Placental pericyte (primary cell): ENCODE measurements around the gene TLE5. TPM values are rescaled to one million over a fixed set of nuclear protein-coding genes. Genes with fewer than 3 reads are reported as not detected.

Experiments
- total RNA-seq: library from RNA; depleted of rRNA; stranded (reverse); fragments of >200 nt; gene quantifications from 2 replicates; pipeline ENCODE4 v1.2.3, GENCODE V29; 2012

The TLE5 gene
- total RNA-seq, result 263 and 307 TPM in 2 replicates

GRCh38 chr19:3062165-3063105, at the start of gene TLE5:
Gene TLE5 (minus strand): TSS chr19:3062495. CDS start chr19:3062200, 295 bp downstream.

DNA sequence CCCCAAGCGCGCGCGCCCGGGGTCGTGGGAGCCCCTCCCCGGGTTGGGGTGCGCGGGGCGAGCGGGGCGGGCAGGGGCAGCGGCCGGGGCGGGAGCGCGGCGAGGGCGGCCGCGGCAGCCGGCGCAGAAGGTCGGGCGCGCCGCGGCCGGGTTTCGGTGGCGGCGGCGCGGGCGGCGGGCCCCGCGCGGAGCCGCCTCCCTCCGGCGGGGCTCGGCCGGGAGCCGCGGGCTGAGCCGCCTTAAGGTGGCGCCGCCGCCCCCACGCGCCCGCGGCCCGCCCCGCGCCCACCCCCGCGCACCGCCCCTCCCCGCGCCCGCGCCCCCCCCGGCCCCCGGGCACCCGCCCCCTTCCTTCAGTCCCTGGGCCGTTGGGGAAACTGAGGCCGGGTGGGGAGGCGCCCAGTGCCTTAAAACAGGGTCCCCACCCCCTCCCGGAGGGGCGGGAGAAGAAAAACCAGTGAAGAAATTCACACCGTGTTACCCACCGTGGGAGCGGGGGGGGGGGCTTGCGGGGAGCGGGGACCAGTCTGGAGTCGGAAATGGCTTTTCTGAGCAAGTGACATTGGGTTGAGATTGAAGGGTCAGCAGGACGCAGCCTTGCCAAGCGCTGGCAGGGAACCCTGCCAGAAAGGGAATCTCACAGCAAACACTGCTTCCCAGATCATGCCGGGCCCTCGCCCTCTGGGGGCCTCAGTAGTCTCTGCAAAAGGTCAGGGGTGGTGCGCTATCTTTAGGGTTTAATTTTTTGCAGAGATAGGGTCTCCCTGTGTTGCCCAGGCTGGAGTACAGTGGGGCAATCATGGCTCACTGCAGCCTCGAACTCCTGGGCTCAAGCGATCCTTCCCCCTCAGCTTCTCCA, 33.0 kb downstream of the TLE5 start, which contains the start of gene TLE2:
TSS of gene TLE2 (minus strand) at position 216 of the 859 bp plus-strand sequence. CDS start 376 bp downstream, outside the sequence.

Other genes with a start within 250 kb of the TLE5 start
- 2.6 and 3.1 TPM in 2 replicates for gene ZNF554, start 242.6 kb downstream of the TLE5 start, total RNA-seq
- 5.7 and 10.3 TPM in 2 replicates for gene ZNF555, start 221.0 kb downstream of the TLE5 start, total RNA-seq
- gene ZNF556, start 195.2 kb downstream of the TLE5 start, total RNA-seq, result 0.43 TPM in 1 of 2 replicates, not detected in the other
- 3.3 and 3.7 TPM in 2 replicates for gene ZNF57, start 161.6 kb downstream of the TLE5 start, total RNA-seq
- gene ZNF77, start 117.5 kb downstream of the TLE5 start, total RNA-seq, result 3.0 and 3.1 TPM in 2 replicates
- not detected in 2 replicates for gene TLE6, start 84.9 kb downstream of the TLE5 start, total RNA-seq
- gene TLE2, start 33.2 kb downstream of the TLE5 start, total RNA-seq, result 1.0 and 1.3 TPM in 2 replicates
- gene GNA11, start 31.9 kb upstream of the TLE5 start, total RNA-seq, result 89.5 and 120 TPM in 2 replicates
- 0.14 TPM in 1 of 2 replicates, not detected in the other for gene GNA15, start 73.5 kb upstream of the TLE5 start, total RNA-seq
- not detected in 2 replicates for gene S1PR4, start 116.3 kb upstream of the TLE5 start, total RNA-seq
- 52.1 and 103 TPM in 2 replicates for gene NCLN, start 123.4 kb upstream of the TLE5 start, total RNA-seq
- 0.43 and 0.44 TPM in 2 replicates for gene CELF5, start 162.2 kb upstream of the TLE5 start, total RNA-seq